HUES48 (cell line): ENCODE measurements around the gene GATA3.

Experiments used
- H3K27ac ChIP-seq: one replicate; pipeline ENCODE4 v1.7.0; 2013; ENCODE audit warnings: low read depth, low read length, inconsistent platforms
- H3K27me3 ChIP-seq: 2 replicates; pipeline ENCODE4 v1.6.1; 2013; ENCODE audit warnings: mild to moderate bottlenecking, low read length; ENCODE audit not compliant: control insufficient read depth, insufficient read depth
- H3K36me3 ChIP-seq: 2 replicates; pipeline ENCODE4 v1.6.1; 2013; ENCODE audit warnings: low read length; ENCODE audit not compliant: control insufficient read depth, insufficient read depth
- H3K4me1 ChIP-seq: 2 replicates; pipeline ENCODE4 v1.6.1; 2013; ENCODE audit warnings: mild to moderate bottlenecking, low read length; ENCODE audit not compliant: control insufficient read depth, insufficient read depth
- H3K4me3 ChIP-seq: 2 replicates; pipeline ENCODE4 v1.5.1; 2013; ENCODE audit warnings: mild to moderate bottlenecking, low read depth, low read length
- H3K9ac ChIP-seq: 2 replicates; pipeline ENCODE4 v1.6.1; 2013; ENCODE audit warnings: mild to moderate bottlenecking, low read depth, low read length, moderate library complexity
- H3K9me3 ChIP-seq: 2 replicates; pipeline ENCODE4 v1.6.1; 2013; ENCODE audit warnings: low read length; ENCODE audit not compliant: control insufficient read depth, insufficient read depth

Gene GATA3

GRCh38 chr10:8086315-8086714 lies 31.8 kb downstream of the GATA3 start:
- Histone ChIP-seq H3K36me3 (no peaks in the 10 kb centered on the region), H3K27ac (no peak overlapping the region), H3K4me3 (no peak overlapping the region), H3K9me3 (no peaks in the 10 kb centered on the region), H3K27me3 (no peaks in the 10 kb centered on the region), H3K9ac (peak overlapping the region; percentile 24; the same call in 1 of the 2 replicates), H3K4me1 (peaks cover 9% of the 10 kb centered on the region)

- Histone ChIP-seq H3K36me3 (no peaks in the 10 kb centered on the region), H3K27me3 (no peaks in the 10 kb centered on the region), H3K27ac (no peak overlapping the region), H3K4me1 (peaks cover 9% of the 10 kb centered on the region), H3K9ac (no peak overlapping the region), H3K4me3 (no peak overlapping the region), H3K9me3 (no peaks in the 10 kb centered on the region)
These were observed 34.0 kb downstream of the GATA3 start for GRCh38 chr10:8088504-8088903.

GRCh38 chr10:8092428-8092827 lies 37.9 kb downstream of the GATA3 start:
- no peak overlapping the region for H3K9ac ChIP-seq
- H3K4me1 ChIP-seq: no peaks in the 10 kb centered on the region
- H3K27me3 ChIP-seq: no peaks in the 10 kb centered on the region
- H3K9me3 ChIP-seq: no peaks in the 10 kb centered on the region
- H3K27ac ChIP-seq: no peak overlapping the region
- H3K36me3 ChIP-seq: no peaks in the 10 kb centered on the region
- H3K4me3 ChIP-seq: no peak overlapping the region

GRCh38 chr10:8095959-8096358 lies 41.5 kb downstream of the GATA3 start:
- Histone ChIP-seq H3K9me3 (no peaks in the 10 kb centered on the region), H3K9ac (no peak overlapping the region), H3K27me3 (no peaks in the 10 kb centered on the region), H3K36me3 (no peaks in the 10 kb centered on the region), H3K4me1 (no peaks in the 10 kb centered on the region), H3K4me3 (no peak overlapping the region), H3K27ac (no peak overlapping the region)

GRCh38 chr10:8096931-8097330 lies 42.4 kb downstream of the GATA3 start:
- no peaks in the 10 kb centered on the region for H3K9me3 ChIP-seq
- no peaks in the 10 kb centered on the region for H3K36me3 ChIP-seq
- no peak overlapping the region for H3K27ac ChIP-seq
- H3K9ac ChIP-seq: no peak overlapping the region
- no peaks in the 10 kb centered on the region for H3K27me3 ChIP-seq
- H3K4me3 ChIP-seq: no peak overlapping the region
- H3K4me1 ChIP-seq: no peaks in the 10 kb centered on the region

GRCh38 chr10:8100366-8100765 lies 45.9 kb downstream of the GATA3 start:
- peaks cover 11% of the 10 kb centered on the region; the same call in 1 of the 2 replicates for H3K27me3 ChIP-seq
- H3K36me3 ChIP-seq: no peaks in the 10 kb centered on the region
- H3K9ac ChIP-seq: no peak overlapping the region
- H3K9me3 ChIP-seq: no peaks in the 10 kb centered on the region
- no peak overlapping the region for H3K4me3 ChIP-seq
- no peak overlapping the region for H3K27ac ChIP-seq
- peaks cover 5% of the 10 kb centered on the region for H3K4me1 ChIP-seq

GRCh38 chr10:8102708-8103401 lies 48.4 kb downstream of the GATA3 start:
- no peaks in the 10 kb centered on the region for H3K36me3 ChIP-seq
- H3K27ac ChIP-seq: no peak overlapping the region
- peaks cover 5% of the 10 kb centered on the region for H3K4me1 ChIP-seq
- no peak overlapping the region for H3K9ac ChIP-seq
- H3K9me3 ChIP-seq: no peaks in the 10 kb centered on the region
- H3K27me3 ChIP-seq: peaks cover 11% of the 10 kb centered on the region; the same call in 1 of the 2 replicates
- no peak overlapping the region for H3K4me3 ChIP-seq

GRCh38 chr10:8103543-8103942 lies 49.1 kb downstream of the GATA3 start:
- H3K4me3 ChIP-seq: no peak overlapping the region
- no peaks in the 10 kb centered on the region for H3K36me3 ChIP-seq
- H3K27me3 ChIP-seq: peaks cover 11% of the 10 kb centered on the region; the same call in 1 of the 2 replicates
- no peaks in the 10 kb centered on the region for H3K9me3 ChIP-seq
- no peak overlapping the region for H3K9ac ChIP-seq
- H3K27ac ChIP-seq: no peak overlapping the region
- H3K4me1 ChIP-seq: peaks cover 5% of the 10 kb centered on the region

GRCh38 chr10:8104005-8104404 lies 49.5 kb downstream of the GATA3 start:
- Histone ChIP-seq H3K4me3 (no peak overlapping the region), H3K9me3 (no peaks in the 10 kb centered on the region), H3K27me3 (peaks cover 11% of the 10 kb centered on the region; the same call in 1 of the 2 replicates), H3K36me3 (no peaks in the 10 kb centered on the region), H3K27ac (no peak overlapping the region), H3K9ac (no peak overlapping the region), H3K4me1 (peaks cover 5% of the 10 kb centered on the region)

GRCh38 chr10:8104721-8105120 lies 50.2 kb downstream of the GATA3 start:
- H3K4me3 ChIP-seq: no peak overlapping the region
- no peak overlapping the region for H3K9ac ChIP-seq
- H3K36me3 ChIP-seq: no peaks in the 10 kb centered on the region
- peaks cover 5% of the 10 kb centered on the region for H3K4me1 ChIP-seq
- H3K27ac ChIP-seq: no peak overlapping the region
- no peaks in the 10 kb centered on the region for H3K9me3 ChIP-seq
- peaks cover 11% of the 10 kb centered on the region; the same call in 1 of the 2 replicates for H3K27me3 ChIP-seq

- Histone ChIP-seq H3K9ac (no peak overlapping the region), H3K4me1 (peaks cover 5% of the 10 kb centered on the region), H3K36me3 (no peaks in the 10 kb centered on the region), H3K27me3 (peaks cover 11% of the 10 kb centered on the region; the same call in 1 of the 2 replicates), H3K4me3 (no peak overlapping the region), H3K9me3 (no peaks in the 10 kb centered on the region), H3K27ac (no peak overlapping the region)
These were observed 51.4 kb downstream of the GATA3 start for GRCh38 chr10:8105932-8106331.
